ENCODE measurements around the gene AVPR1B.

GRCh38 chr1:206131037-206131436, 13.8 kb upstream of the AVPR1B start:
- TF ChIP-seq EZH2 (IDR thresholded peaks at IDR 0.05; ENCODE audit: borderline replicate concordance, low read depth, low read length, severe bottlenecking) (no peak), CTCF (IDR thresholded peaks at IDR 0.05; ENCODE audit: extremely low read depth in 1 of 2, insufficient read depth in 1 of 2, low read depth in 1 of 2, low read length in 2 of 2) (no peak), POLR2A (IDR thresholded peaks at IDR 0.05; ENCODE audit: low read depth, low read length) (no peak), POLR2AphosphoS5 (IDR thresholded peaks at IDR 0.05; ENCODE audit: insufficient read depth, low read depth, low read length) (no peak), JUN (IDR thresholded peaks at IDR 0.05; ENCODE audit: borderline replicate concordance, insufficient read depth, insufficient read length, low read depth) (no peak), MYC (IDR thresholded peaks at IDR 0.05; ENCODE audit: low read depth, low read length) (no peak)

Measured in endothelial cell of umbilical vein (primary cell).